Right atrium auricular region (tissue), 2 donors: ENCODE results near the gene XPO4. TPM values are rescaled to one million over a fixed set of nuclear protein-coding genes. Genes with fewer than 3 reads are reported as not detected.
"Not testable (repeated sequence)": the region's sequence is repeated elsewhere in the genome, so short reads cannot be mapped to it uniquely, and the experiment has no call there.

Source experiments
- DNase-seq: peaks from one replicate; pipeline ENCODE4 v3.0.0-alpha.2; 2019; ENCODE audit warnings: low spot score
- H3K27ac ChIP-seq, 2 donors: fragments of 200-600 bp; sonication (generic); 1 replicate in 1 of 2; 2 replicates in 1 of 2; pipeline ENCODE4 v1.5.1; 2016 to 2019
- H3K27me3 ChIP-seq, 2 donors: fragments of 200-600 bp; sonication (generic); one replicate each; pipeline versions ENCODE4 v1.5.1 to v1.6.0; 2017 to 2019
- H3K36me3 ChIP-seq: fragments of 200-600 bp; sonication (generic); one replicate; pipeline ENCODE4 v1.5.1; 2016
- H3K4me1 ChIP-seq, 2 donors: fragments of 200-600 bp; sonication (generic); one replicate each; pipeline versions ENCODE4 v1.5.1 to v1.6.0; 2017 to 2019
- H3K4me3 ChIP-seq, 2 donors: fragments of 200-600 bp; sonication (generic); 1 replicate in 1 of 2; 2 replicates in 1 of 2; pipeline ENCODE4 v1.5.1; 2017 to 2019; ENCODE audit warnings: mild to moderate bottlenecking in 1 of 2, moderate library complexity in 1 of 2
- H3K9me3 ChIP-seq, 2 donors: fragments of 200-600 bp; sonication (generic); one replicate each; pipeline ENCODE4 v1.5.1; 2019
- total RNA-seq, 2 donors: library from RNA; depleted of rRNA; stranded (reverse); fragments of >200 nt; gene quantifications; one replicate each; pipeline ENCODE4 v1.1.0, GENCODE V29; 2016
- TF ChIP-seq, protein P1 (sequence below), 2 donors: fragments of 200-600 bp; sonication (generic); IDR thresholded peaks; one replicate each; pipeline ENCODE4 v1.5.1; 2019; ENCODE audit warnings: antibody characterized with exemption in 2 of 2

XPO4 gene
- total RNA-seq, 2 donors from 2014 or later, result 9.7 to 10.6 TPM

DNA sequence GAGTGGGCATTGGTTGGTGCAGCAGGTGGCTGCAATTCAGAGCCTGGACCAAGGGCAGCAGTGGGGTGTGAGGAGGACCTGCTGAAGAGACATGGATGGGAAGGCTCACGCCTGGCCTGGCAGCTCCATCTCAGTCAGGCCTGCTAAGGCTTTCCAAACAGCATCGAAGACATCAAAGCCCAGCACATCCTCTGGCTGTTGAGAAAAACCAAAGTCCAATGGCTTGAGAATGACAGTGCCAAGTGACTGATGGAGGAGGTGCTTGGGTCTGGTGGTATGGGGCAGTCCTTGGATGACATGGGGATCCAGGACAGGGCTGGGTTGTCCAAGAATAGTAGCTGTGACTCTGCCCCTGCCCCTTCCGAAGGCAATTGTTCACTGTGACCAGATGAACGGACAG, 19.0 kb upstream of the XPO4 start:
- no peak for DNase-seq
- H3K4me1 ChIP-seq, result no peaks in the 10 kb centered on the region
- no peaks in the 10 kb centered on the region for H3K27me3 ChIP-seq
- H3K36me3 ChIP-seq, result no peaks in the 10 kb centered on the region
- no peaks in the 10 kb centered on the region for H3K9me3 ChIP-seq
- no peak overlapping the region for H3K27ac ChIP-seq
- no peak overlapping the region for H3K4me3 ChIP-seq
- TF ChIP-seq, protein P1, sequence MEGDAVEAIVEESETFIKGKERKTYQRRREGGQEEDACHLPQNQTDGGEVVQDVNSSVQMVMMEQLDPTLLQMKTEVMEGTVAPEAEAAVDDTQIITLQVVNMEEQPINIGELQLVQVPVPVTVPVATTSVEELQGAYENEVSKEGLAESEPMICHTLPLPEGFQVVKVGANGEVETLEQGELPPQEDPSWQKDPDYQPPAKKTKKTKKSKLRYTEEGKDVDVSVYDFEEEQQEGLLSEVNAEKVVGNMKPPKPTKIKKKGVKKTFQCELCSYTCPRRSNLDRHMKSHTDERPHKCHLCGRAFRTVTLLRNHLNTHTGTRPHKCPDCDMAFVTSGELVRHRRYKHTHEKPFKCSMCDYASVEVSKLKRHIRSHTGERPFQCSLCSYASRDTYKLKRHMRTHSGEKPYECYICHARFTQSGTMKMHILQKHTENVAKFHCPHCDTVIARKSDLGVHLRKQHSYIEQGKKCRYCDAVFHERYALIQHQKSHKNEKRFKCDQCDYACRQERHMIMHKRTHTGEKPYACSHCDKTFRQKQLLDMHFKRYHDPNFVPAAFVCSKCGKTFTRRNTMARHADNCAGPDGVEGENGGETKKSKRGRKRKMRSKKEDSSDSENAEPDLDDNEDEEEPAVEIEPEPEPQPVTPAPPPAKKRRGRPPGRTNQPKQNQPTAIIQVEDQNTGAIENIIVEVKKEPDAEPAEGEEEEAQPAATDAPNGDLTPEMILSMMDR (IDR thresholded peaks at IDR 0.05), result no peak

DNA sequence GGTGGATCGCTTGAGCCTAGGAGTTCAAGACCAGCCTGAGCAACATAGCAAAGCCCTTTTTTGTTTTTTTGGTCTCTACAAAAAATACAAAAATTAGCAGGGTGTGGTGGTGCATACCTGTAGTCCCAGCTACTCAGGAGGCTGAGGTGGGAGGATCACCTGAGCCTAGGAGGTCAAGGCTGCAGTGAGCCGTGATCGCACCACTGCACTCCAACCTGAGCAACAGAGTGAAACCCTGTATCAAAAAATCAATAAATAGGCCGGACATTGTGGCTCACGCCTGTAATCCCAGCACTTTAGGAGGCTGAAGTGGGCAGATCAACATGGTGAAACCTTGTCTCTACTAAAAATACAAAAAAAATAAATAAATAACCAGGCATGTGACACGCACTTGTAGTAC, 13.1 kb upstream of the XPO4 start:
- not testable (repeated sequence) for H3K4me3 ChIP-seq, H3K36me3 ChIP-seq, H3K27ac ChIP-seq, DNase-seq, H3K9me3 ChIP-seq, H3K4me1 ChIP-seq, H3K27me3 ChIP-seq

DNA sequence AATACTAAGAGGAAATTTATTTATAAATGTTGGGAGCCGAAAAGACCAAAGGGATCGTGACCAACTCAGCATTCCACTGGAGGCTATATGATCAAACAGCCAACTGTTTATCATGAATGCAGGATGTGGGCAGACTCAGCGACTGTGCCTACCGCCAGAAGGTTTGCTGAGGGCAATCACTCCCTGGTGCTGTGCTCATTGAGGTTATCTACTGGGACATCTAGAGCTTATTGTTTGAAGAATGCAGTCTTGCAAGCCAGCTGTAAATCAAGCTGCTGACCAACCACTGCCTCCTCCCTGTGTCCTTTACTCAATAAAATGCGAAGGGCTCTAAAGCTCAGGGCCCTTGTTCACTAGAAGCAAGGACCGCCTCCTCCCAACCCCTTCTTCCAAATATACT, 8.5 kb upstream of the XPO4 start:
- TF ChIP-seq, protein P1 (IDR thresholded peaks at IDR 0.05), result no peak
- no peaks in the 10 kb centered on the region for H3K9me3 ChIP-seq

DNA sequence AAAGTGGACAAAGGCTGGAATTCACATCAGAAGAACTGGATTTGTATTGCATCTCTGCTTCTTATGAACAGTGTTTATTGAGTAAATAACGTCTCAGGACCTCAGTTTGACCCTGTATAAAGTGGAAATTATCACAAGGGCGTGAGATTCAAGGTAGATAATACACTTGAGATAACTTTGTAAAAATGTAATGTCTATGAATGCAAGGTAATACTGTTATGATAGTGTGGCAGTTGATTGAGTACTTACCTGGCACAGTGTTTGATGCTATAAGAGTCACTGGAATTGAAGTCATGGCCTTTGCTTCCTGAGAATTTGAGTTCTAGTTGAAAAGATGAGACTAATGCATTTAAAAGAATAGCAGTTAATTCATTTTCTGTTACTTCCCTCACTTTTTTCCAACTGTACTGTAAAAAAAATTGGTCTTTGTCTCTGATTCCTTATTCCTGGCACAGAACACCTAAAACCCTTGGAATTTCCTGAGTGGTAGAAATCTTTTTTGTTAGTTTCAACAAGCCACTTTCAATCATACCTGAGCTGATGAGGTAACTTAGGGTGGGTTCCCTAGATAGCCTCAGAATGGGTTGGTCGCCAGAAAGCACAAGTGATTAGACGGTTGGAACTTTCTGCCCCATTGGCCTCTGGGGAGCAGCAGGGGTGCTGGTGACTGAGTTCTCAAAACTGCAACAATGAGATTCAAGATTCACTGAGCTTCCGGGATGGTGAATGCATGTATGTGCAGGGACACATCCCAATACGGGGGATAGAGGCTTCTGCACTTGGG, 6.4 kb upstream of the XPO4 start:
- H3K27me3 ChIP-seq, result no peaks in the 10 kb centered on the region
- H3K4me3 ChIP-seq, result no peak overlapping the region
- TF ChIP-seq, protein P1 (IDR thresholded peaks at IDR 0.05), result no peak
- H3K9me3 ChIP-seq, result no peaks in the 10 kb centered on the region
- H3K36me3 ChIP-seq, result no peaks in the 10 kb centered on the region
- no peaks in the 10 kb centered on the region for H3K4me1 ChIP-seq
- no peak for DNase-seq
- H3K27ac ChIP-seq, result no peak overlapping the region

More for the DNA sequence above, 8.5 kb upstream of the XPO4 start:
- H3K27ac ChIP-seq, result no peak overlapping the region
- H3K36me3 ChIP-seq, result no peaks in the 10 kb centered on the region
- H3K27me3 ChIP-seq, result no peaks in the 10 kb centered on the region
- no peak for DNase-seq
- H3K4me1 ChIP-seq, result no peaks in the 10 kb centered on the region
- H3K4me3 ChIP-seq, result no peak overlapping the region

GRCh38 chr13:20904908-20905307, 2.4 kb upstream of the XPO4 start:
- Histone ChIP-seq H3K4me1 (peaks cover 0 to 17% of the 10 kb centered on the region in 2 donors), H3K36me3 (peaks cover 3% of the 10 kb centered on the region), H3K27me3 (no peaks in the 10 kb centered on the region), H3K9me3 (no peaks in the 10 kb centered on the region), H3K4me3 (no peak overlapping the region), H3K27ac (no peak overlapping the region)
- TF ChIP-seq, protein P1 (IDR thresholded peaks at IDR 0.05), result no peak
- DNase-seq, result no peak

- Histone ChIP-seq H3K27me3 (no peaks in the 10 kb centered on the region), H3K9me3 (no peaks in the 10 kb centered on the region), H3K4me3 (peak overlapping the region; percentile 81 to 98), H3K4me1 (peaks cover 0 to 17% of the 10 kb centered on the region in 2 donors), H3K27ac (peak overlapping the region; percentile 92 to 94), H3K36me3 (peaks cover 8% of the 10 kb centered on the region)
- DNase-seq, result no peak
- TF ChIP-seq, protein P1 (IDR thresholded peaks at IDR 0.05), result no peak
Measured at GRCh38 chr13:20903164-20903475, 574 bp upstream of the XPO4 start.
